Mucosa of rectum (tissue), 2 donors: Measurements from ENCODE around the gene TBC1D1.

Experiments
- H3K27ac ChIP-seq, 2 donors: one replicate each; pipeline ENCODE4 v1.7.0; 2013; ENCODE audit warnings: inconsistent platforms in 2 of 2, low read depth in 2 of 2, low read length in 2 of 2
- H3K27me3 ChIP-seq, 2 donors: one replicate each; pipeline ENCODE4 v1.7.0; 2013; ENCODE audit warnings: low read length in 2 of 2; ENCODE audit not compliant: control insufficient read depth in 2 of 2, insufficient read depth in 2 of 2
- H3K36me3 ChIP-seq, 2 donors: one replicate each; pipeline ENCODE4 v1.7.0; 2013; ENCODE audit warnings: low read length in 2 of 2; ENCODE audit not compliant: control insufficient read depth in 2 of 2, insufficient read depth in 2 of 2
- H3K4me1 ChIP-seq, 2 donors: one replicate each; pipeline ENCODE4 v1.7.0; 2013; ENCODE audit warnings: low read length in 2 of 2, mild to moderate bottlenecking in 1 of 2; ENCODE audit not compliant: control insufficient read depth in 2 of 2, insufficient read depth in 2 of 2
- H3K4me3 ChIP-seq, 2 donors: one replicate each; pipeline ENCODE4 v1.7.0; 2013; ENCODE audit warnings: low read length in 2 of 2
- H3K9ac ChIP-seq, 2 donors: one replicate each; pipeline ENCODE4 v1.7.0; 2013; ENCODE audit warnings: low read length in 2 of 2, low read depth in 1 of 2, mild to moderate bottlenecking in 1 of 2
- H3K9me3 ChIP-seq, 2 donors: one replicate each; pipeline ENCODE4 v1.7.0; 2013; ENCODE audit warnings: low read length in 2 of 2; ENCODE audit not compliant: control insufficient read depth in 2 of 2
- donor health status: healthy.
- donor health status: Normal muscosa, but diverticular disease.

TBC1D1 gene

GRCh38 chr4:38082021-38082420 lies 191.1 kb downstream of the TBC1D1 start:
- Histone ChIP-seq H3K9ac (no peak overlapping the region), H3K27me3 (no peaks in the 10 kb centered on the region), H3K4me3 (no peak overlapping the region), H3K4me1 (peaks cover 17 to 43% of the 10 kb centered on the region in 2 donors), H3K36me3 (no peaks in the 10 kb centered on the region), H3K9me3 (no peaks in the 10 kb centered on the region), H3K27ac (peak overlapping the region; percentile 69 to 72)

- H3K27me3 ChIP-seq = no peaks in the 10 kb centered on the region
- H3K36me3 ChIP-seq = no peaks in the 10 kb centered on the region
- H3K9ac ChIP-seq = no peak overlapping the region
- no peak overlapping the region for H3K4me3 ChIP-seq
- H3K9me3 ChIP-seq = no peaks in the 10 kb centered on the region
- H3K4me1 ChIP-seq = peaks cover 17 to 45% of the 10 kb centered on the region in 2 donors
- H3K27ac ChIP-seq = peak overlapping the region; percentile 69 to 72
Observed at GRCh38 chr4:38082424-38083385, 191.8 kb downstream of the TBC1D1 start.

- peaks cover 0 to 23% of the 10 kb centered on the region in 2 donors for H3K4me1 ChIP-seq
- no peaks in the 10 kb centered on the region for H3K9me3 ChIP-seq
- H3K27ac ChIP-seq = no peak overlapping the region
- peaks cover 3 to 5% of the 10 kb centered on the region in 2 donors for H3K36me3 ChIP-seq
- H3K27me3 ChIP-seq = no peaks in the 10 kb centered on the region
- H3K9ac ChIP-seq = no peak overlapping the region
- H3K4me3 ChIP-seq = no peak overlapping the region
Observed at GRCh38 chr4:38084877-38085711, 194.2 kb downstream of the TBC1D1 start.

- Histone ChIP-seq H3K27ac (no peak overlapping the region), H3K9ac (no peak overlapping the region), H3K4me3 (no peak overlapping the region), H3K9me3 (no peaks in the 10 kb centered on the region), H3K36me3 (peaks cover 4 to 7% of the 10 kb centered on the region in 2 donors), H3K4me1 (peaks cover 0 to 20% of the 10 kb centered on the region in 2 donors), H3K27me3 (no peaks in the 10 kb centered on the region)
Observed at GRCh38 chr4:38085751-38086150, 194.9 kb downstream of the TBC1D1 start.

- H3K4me1 ChIP-seq = peaks cover 0 to 20% of the 10 kb centered on the region in 2 donors
- H3K27ac ChIP-seq = no peak overlapping the region
- peaks cover 4 to 11% of the 10 kb centered on the region in 2 donors for H3K36me3 ChIP-seq
- no peak overlapping the region for H3K4me3 ChIP-seq
- H3K9me3 ChIP-seq = no peaks in the 10 kb centered on the region
- H3K9ac ChIP-seq = no peak overlapping the region
- H3K27me3 ChIP-seq = no peaks in the 10 kb centered on the region
Observed at GRCh38 chr4:38086151-38086848, 195.4 kb downstream of the TBC1D1 start.

- Histone ChIP-seq H3K27me3 (no peaks in the 10 kb centered on the region), H3K36me3 (peaks cover 4 to 11% of the 10 kb centered on the region in 2 donors), H3K9me3 (no peaks in the 10 kb centered on the region), H3K4me1 (peaks cover 0 to 17% of the 10 kb centered on the region in 2 donors), H3K4me3 (no peak overlapping the region), H3K27ac (no peak overlapping the region), H3K9ac (no peak overlapping the region)
Observed at GRCh38 chr4:38086849-38087226, 196.0 kb downstream of the TBC1D1 start.

GRCh38 chr4:38088321-38088720 lies 197.4 kb downstream of the TBC1D1 start:
- Histone ChIP-seq H3K4me3 (no peak overlapping the region), H3K27ac (no peak overlapping the region), H3K27me3 (no peaks in the 10 kb centered on the region), H3K9ac (no peak overlapping the region), H3K4me1 (peaks cover 0 to 11% of the 10 kb centered on the region in 2 donors), H3K9me3 (no peaks in the 10 kb centered on the region), H3K36me3 (peaks cover 4 to 14% of the 10 kb centered on the region in 2 donors)

GRCh38 chr4:38089961-38090360 lies 199.1 kb downstream of the TBC1D1 start:
- H3K4me1 ChIP-seq = peaks cover 0 to 11% of the 10 kb centered on the region in 2 donors
- no peak overlapping the region for H3K4me3 ChIP-seq
- H3K9me3 ChIP-seq = no peaks in the 10 kb centered on the region
- peaks cover 4 to 14% of the 10 kb centered on the region in 2 donors for H3K36me3 ChIP-seq
- no peak overlapping the region for H3K27ac ChIP-seq
- H3K9ac ChIP-seq = no peak overlapping the region
- H3K27me3 ChIP-seq = no peaks in the 10 kb centered on the region

GRCh38 chr4:38090455-38091246 lies 199.8 kb downstream of the TBC1D1 start:
- no peaks in the 10 kb centered on the region for H3K27me3 ChIP-seq
- no peak overlapping the region for H3K9ac ChIP-seq
- no peaks in the 10 kb centered on the region for H3K9me3 ChIP-seq
- no peak overlapping the region for H3K4me3 ChIP-seq
- no peak overlapping the region for H3K27ac ChIP-seq
- H3K4me1 ChIP-seq = peaks cover 0 to 11% of the 10 kb centered on the region in 2 donors
- peaks cover 4 to 15% of the 10 kb centered on the region in 2 donors for H3K36me3 ChIP-seq
